Body of pancreas (tissue), 4 donors: ENCODE results near the gene NRCAM. TPM values are rescaled to one million over a fixed set of nuclear protein-coding genes. Genes with fewer than 3 reads are reported as not detected.

Source experiments
- ATAC-seq: fragments of 150-250 bp; one replicate; pipeline ENCODE4 v1.9.1; 2016
- DNase-seq, 4 donors: peaks; one replicate each; pipeline ENCODE4 v3.0.0-alpha.2; 2019
- H3K27ac ChIP-seq, 4 donors: fragments of 200-600 bp; sonication (generic); 1 replicate in 3 of 4; 2 replicates in 1 of 4; pipeline versions ENCODE4 v1.5.1 to v1.6.1; 2016 to 2019; ENCODE audit warnings: mild to moderate bottlenecking in 1 of 4, mixed read lengths in 1 of 4, moderate library complexity in 1 of 4
- H3K27me3 ChIP-seq, 2 donors: fragments of 200-600 bp; sonication (generic); one replicate each; pipeline ENCODE4 v1.6.0; 2016; ENCODE audit warnings: mild to moderate bottlenecking in 1 of 2
- H3K36me3 ChIP-seq, 2 donors: fragments of 200-600 bp; sonication (generic); replicated peaks in 1 of 2; 2 replicates each; pipeline ENCODE4 v1.5.1; 2016; ENCODE audit warnings: low read depth in 2 of 2; ENCODE audit not compliant: insufficient read depth in 1 of 2
- H3K4me1 ChIP-seq: fragments of 200-600 bp; sonication (generic); one replicate; pipeline ENCODE4 v1.6.0; 2016
- H3K4me3 ChIP-seq, 2 donors: fragments of 200-600 bp; sonication (generic); 1 replicate in 1 of 2; 2 replicates in 1 of 2; pipeline ENCODE4 v1.5.1; 2016 to 2019
- H3K9me3 ChIP-seq, 3 donors: fragments of 200-600 bp; sonication (generic); 1 replicate in 2 of 3; 2 replicates in 1 of 3; pipeline ENCODE4 v1.5.1; 2016
- POLR2A ChIP-seq, 3 donors: fragments of 450-650 bp; IDR thresholded peaks; one replicate each; pipeline ENCODE4 v1.6.1; 2016; ENCODE audit warnings: antibody characterized with exemption in 3 of 3, mild to moderate bottlenecking in 2 of 3
- WGBS, 2 donors: methylation state at CpG; one replicate each; pipeline ENCODE4 v1.1.5; 2017; 5-methylcytosine and 5-hydroxymethylcytosine counted together
- intact Hi-C: fragments of 100-400 bp; cut with DNase I; formaldehyde crosslinking; loops from one replicate; pipeline ENCODE4 v1.15.1; 2023
- total RNA-seq, 2 donors: library from RNA; depleted of rRNA; stranded (reverse); fragments of >200 nt; gene quantifications; one replicate each; pipeline ENCODE4 v1.1.0, GENCODE V29; 2016
- TF ChIP-seq, protein P1 (sequence below), 7 experiments: fragments of 450-650 bp in 4 of 7; fragments of 200-600 bp in 3 of 7; sonication (generic) in 3 of 7; IDR thresholded peaks; one replicate each; pipeline ENCODE4 v1.5.1; 2016 to 2019; ENCODE audit warnings: antibody characterized with exemption in 7 of 7

The NRCAM gene
- total RNA-seq, 2 donors from 2014 or later, result 39.4 to 49.8 TPM

DNA sequence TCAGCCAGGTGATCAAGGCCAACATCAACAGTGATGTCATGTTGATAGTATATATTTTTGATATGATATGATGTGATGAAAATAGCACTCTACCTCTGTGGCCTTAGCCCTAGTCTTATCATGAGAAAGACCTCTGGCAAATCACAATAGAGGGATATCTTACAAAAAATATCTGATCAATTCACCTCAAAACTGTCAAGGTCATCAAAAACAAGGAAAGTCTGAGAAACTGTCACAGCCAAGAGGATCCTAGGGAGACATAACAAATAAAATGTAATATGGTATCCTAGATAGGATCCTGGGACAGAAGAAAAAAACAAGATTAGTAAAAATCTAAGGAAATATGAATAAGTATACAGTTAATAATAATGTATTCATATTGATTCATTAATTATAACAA is 92.6 kb downstream of the NRCAM start:
- H3K36me3 ChIP-seq, result no peaks in the 10 kb centered on the region
- H3K4me1 ChIP-seq, result peaks cover 64% of the 10 kb centered on the region
- TF ChIP-seq, protein P1, sequence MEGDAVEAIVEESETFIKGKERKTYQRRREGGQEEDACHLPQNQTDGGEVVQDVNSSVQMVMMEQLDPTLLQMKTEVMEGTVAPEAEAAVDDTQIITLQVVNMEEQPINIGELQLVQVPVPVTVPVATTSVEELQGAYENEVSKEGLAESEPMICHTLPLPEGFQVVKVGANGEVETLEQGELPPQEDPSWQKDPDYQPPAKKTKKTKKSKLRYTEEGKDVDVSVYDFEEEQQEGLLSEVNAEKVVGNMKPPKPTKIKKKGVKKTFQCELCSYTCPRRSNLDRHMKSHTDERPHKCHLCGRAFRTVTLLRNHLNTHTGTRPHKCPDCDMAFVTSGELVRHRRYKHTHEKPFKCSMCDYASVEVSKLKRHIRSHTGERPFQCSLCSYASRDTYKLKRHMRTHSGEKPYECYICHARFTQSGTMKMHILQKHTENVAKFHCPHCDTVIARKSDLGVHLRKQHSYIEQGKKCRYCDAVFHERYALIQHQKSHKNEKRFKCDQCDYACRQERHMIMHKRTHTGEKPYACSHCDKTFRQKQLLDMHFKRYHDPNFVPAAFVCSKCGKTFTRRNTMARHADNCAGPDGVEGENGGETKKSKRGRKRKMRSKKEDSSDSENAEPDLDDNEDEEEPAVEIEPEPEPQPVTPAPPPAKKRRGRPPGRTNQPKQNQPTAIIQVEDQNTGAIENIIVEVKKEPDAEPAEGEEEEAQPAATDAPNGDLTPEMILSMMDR (IDR thresholded peaks at IDR 0.05), result no peak
- no peak for TF ChIP-seq POLR2A (IDR thresholded peaks at IDR 0.05)
- H3K27ac ChIP-seq, result no peak overlapping the region
- DNase-seq, result no peak
- intact Hi-C loops, result no loop called here
- no peaks in the 10 kb centered on the region for H3K27me3 ChIP-seq
- no peaks in the 10 kb centered on the region for H3K9me3 ChIP-seq
- H3K4me3 ChIP-seq, result no peak overlapping the region
- ATAC-seq, result no peak

DNA sequence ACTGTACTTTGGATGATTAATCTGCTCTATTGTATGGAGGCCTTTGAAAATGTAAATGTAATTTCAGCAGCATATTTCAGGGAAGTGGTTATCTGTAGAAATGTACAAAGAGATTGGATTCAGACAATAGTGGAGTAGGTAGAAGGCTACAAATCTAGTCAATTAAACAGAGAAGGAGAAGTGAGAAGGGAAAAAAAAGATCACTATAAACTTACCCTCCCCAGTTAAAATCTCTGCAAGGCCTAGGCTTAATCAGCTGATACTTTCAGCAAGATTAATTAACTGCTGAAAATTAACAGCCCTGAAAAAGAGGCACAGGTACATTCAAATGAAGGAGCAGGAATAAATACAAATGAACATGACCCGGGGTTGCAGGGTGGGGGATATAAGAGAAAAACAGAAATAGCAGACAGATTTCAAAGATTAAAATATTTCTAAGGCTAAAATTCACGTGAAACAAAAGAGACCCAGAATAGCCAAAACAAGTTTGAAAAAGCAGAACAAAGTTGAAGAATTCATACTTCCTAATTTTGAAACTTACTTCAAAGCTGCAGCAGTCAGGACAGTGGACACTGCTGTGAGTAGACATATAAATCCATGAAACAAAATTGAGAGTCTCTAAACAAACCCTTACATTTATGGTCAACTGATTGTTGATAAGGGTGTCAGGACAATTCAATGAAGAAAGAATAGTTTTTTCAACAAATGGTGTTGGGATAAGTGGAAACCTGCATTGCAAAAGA is 96.0 kb downstream of the NRCAM start:
- intact Hi-C loops, result no loop called here
- Histone ChIP-seq H3K27ac (peak overlapping the region in 3 of 4 donors; percentile 62 to 86 (median 84)), H3K9me3 (no peaks in the 10 kb centered on the region), H3K4me1 (peaks cover 62% of the 10 kb centered on the region), H3K27me3 (no peaks in the 10 kb centered on the region), H3K4me3 (no peak overlapping the region), H3K36me3 (no peaks in the 10 kb centered on the region)
- DNase-seq, result no peak
- 45 to 50% methylated on average over 2 of the region's 2 CpGs for WGBS, 2 donors
- TF ChIP-seq, protein P1 (IDR thresholded peaks at IDR 0.05), result no peak
- TF ChIP-seq POLR2A (IDR thresholded peaks at IDR 0.05), result no peak
- ATAC-seq, result no peak

DNA sequence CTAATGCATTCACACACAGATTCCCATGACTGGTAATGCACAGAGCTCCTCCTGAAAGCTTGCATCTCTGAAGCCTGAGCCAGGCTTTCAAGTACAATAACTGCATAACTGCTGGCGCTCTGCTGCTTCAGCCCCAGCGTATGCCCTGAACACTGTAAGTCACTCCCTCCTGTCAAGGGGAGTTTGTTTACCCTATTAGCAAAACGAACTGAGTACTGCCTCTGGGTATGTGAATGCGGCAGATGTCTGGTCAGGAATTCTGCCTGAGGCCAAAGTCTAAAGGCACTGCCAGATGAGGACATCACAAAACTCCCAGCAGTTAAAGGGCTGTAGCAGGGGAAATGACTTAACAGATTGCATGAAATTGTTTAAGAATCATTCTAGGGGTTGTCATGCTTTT is 97.7 kb downstream of the NRCAM start:
- Histone ChIP-seq H3K27ac (peak overlapping the region; percentile 66 to 86 (median 76)), H3K27me3 (no peaks in the 10 kb centered on the region), H3K36me3 (no peaks in the 10 kb centered on the region), H3K4me3 (no peak overlapping the region), H3K9me3 (no peaks in the 10 kb centered on the region), H3K4me1 (peaks cover 56% of the 10 kb centered on the region)
- intact Hi-C loops, result no loop called here
- 17 to 18% methylated on average over 4 of the region's 4 CpGs for whole genome bisulfite sequencing, 2 donors
- DNase-seq (peak; percentile 86 to 95 (median 90)), ATAC-seq (peak; percentile 99)
- TF ChIP-seq, protein P1 (IDR thresholded peaks at IDR 0.05), result peak in 1 of 7 experiments; percentile 20
- peak in 2 of 3 donors; percentile 58 to 61 for TF ChIP-seq POLR2A (IDR thresholded peaks at IDR 0.05)

DNA sequence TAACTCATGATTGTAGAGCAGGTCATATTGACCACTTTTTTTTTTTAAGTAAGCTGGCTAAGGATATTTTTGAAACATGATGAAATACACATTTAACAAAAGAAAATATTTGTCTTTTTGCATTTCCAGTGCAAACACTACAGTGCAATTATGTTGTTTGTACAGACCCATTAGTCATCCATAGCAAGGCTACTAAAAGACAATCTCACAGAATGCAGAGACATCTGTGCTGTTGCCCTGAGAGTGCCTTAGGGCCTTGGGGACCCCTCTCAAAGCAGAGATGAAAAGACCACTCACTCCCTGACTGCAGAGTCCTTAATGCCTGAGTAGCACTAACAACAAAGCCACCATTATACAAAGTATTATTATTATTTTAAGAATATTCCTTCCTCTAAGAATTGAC is 104.5 kb downstream of the NRCAM start:
- peak overlapping the region in 3 of 4 donors; percentile 4 to 62 (median 36) for H3K27ac ChIP-seq
- H3K4me3 ChIP-seq, result no peak overlapping the region
- no peak for TF ChIP-seq POLR2A (IDR thresholded peaks at IDR 0.05)
- TF ChIP-seq, protein P1 (IDR thresholded peaks at IDR 0.05), result no peak
- peak; percentile 83 for ATAC-seq
- intact Hi-C loops, result no loop called here
- no peaks in the 10 kb centered on the region for H3K27me3 ChIP-seq
- DNase-seq, result no peak
- peaks cover 44% of the 10 kb centered on the region for H3K4me1 ChIP-seq
- no peaks in the 10 kb centered on the region for H3K9me3 ChIP-seq
- H3K36me3 ChIP-seq, result no peaks in the 10 kb centered on the region

DNA sequence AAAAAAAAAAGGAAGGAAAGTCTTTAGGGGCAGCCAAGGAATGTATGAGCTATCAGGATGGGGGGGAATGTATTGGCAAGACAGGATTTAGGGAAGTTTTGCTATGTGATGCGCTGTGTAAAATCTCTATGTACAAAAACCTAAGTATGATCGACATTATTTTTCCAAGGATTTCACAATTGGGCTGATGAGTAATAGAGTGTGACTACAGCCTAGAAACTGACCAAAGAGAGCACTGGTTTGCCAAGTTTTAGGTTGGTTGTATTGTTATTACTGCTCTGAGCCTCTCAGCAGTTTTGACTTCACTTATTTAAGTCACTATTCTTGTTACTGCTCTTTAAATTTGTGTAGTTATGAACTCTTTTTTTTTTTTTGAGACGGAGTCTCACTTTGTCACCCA is 107.3 kb downstream of the NRCAM start:
- no peaks in the 10 kb centered on the region for H3K9me3 ChIP-seq
- no peak for DNase-seq
- H3K27ac ChIP-seq, result no peak overlapping the region
- TF ChIP-seq POLR2A (IDR thresholded peaks at IDR 0.05), result no peak
- TF ChIP-seq, protein P1 (IDR thresholded peaks at IDR 0.05), result no peak
- peaks cover 63% of the 10 kb centered on the region for H3K4me1 ChIP-seq
- H3K36me3 ChIP-seq, result no peaks in the 10 kb centered on the region
- WGBS, 2 donors, result 85 to 91% methylated on average over 3 of the region's 3 CpGs
- no peaks in the 10 kb centered on the region for H3K27me3 ChIP-seq
- peak; percentile 62 for ATAC-seq
- intact Hi-C loops, result no loop called here
- H3K4me3 ChIP-seq, result no peak overlapping the region
